OCI-LY7 (cell line): Measurements from ENCODE around the gene CHST8. TPM values are rescaled to one million over a fixed set of nuclear protein-coding genes. Genes with fewer than 3 reads are reported as not detected.

Source experiments
- BruUV-seq: library from RNA; stranded (reverse); fragments of 400-500 nt; replicated peaks from 2 replicates; lab custom pipeline; 2021; lab: Mats Ljungman, UMichigan
- CTCF ChIA-PET: fragments of 300-600 bp; sonication (Branson Sonifier 250); formaldehyde crosslinking; loops from one replicate; lab custom pipeline; 2022; ENCODE audit warnings: antibody characterized with exemption; ENCODE audit not compliant: unreplicated experiment; lab: Charles Lee
- POLR2A ChIA-PET: fragments of 300-600 bp; sonication (Branson Sonifier 250); formaldehyde crosslinking; loops from one replicate; lab custom pipeline; 2022; ENCODE audit warnings: antibody characterized with exemption; lab: Charles Lee
- DNase-seq: peaks from one replicate; pipeline ENCODE4 v3.0.0-alpha.2; 2015; ENCODE audit warnings: low spot score
- H2AFZ ChIP-seq: fragments of 200-600 bp; sonication (generic), shearing (Covaris generic); 2 replicates; pipeline ENCODE4 v1.6.1; 2014; ENCODE audit warnings: mild to moderate bottlenecking, antibody characterized with exemption, low read length, moderate library complexity
- H3K27ac ChIP-seq: fragments of 200-600 bp; sonication (generic); 2 replicates; pipeline ENCODE4 v1.5.1; 2014; ENCODE audit warnings: mixed run types, low read depth, mild to moderate bottlenecking, moderate library complexity, low read length, inconsistent platforms; ENCODE audit not compliant: poor library complexity, severe bottlenecking
- H3K36me3 ChIP-seq: fragments of 200-600 bp; sonication (generic); 2 replicates; pipeline ENCODE4 v1.6.1; 2014; ENCODE audit warnings: mild to moderate bottlenecking, antibody characterized with exemption, low read length, moderate library complexity, mixed read lengths; ENCODE audit not compliant: insufficient read depth
- H3K4me1 ChIP-seq: fragments of 200-600 bp; sonication (generic); 2 replicates; pipeline ENCODE4 v1.5.1; 2014; ENCODE audit warnings: mild to moderate bottlenecking, low read length; ENCODE audit not compliant: insufficient read depth, poor library complexity, severe bottlenecking
- H3K4me2 ChIP-seq: fragments of 200-600 bp; sonication (generic); 2 replicates; pipeline ENCODE4 v1.6.1; 2014; ENCODE audit warnings: mild to moderate bottlenecking, low read length
- H3K4me3 ChIP-seq: fragments of 200-600 bp; sonication (generic); 2 replicates; pipeline ENCODE4 v1.5.1; 2014; ENCODE audit warnings: mild to moderate bottlenecking, low read depth, low read length; ENCODE audit not compliant: poor library complexity, severe bottlenecking
- H3K79me2 ChIP-seq: fragments of 200-600 bp; sonication (generic); 2 replicates; pipeline ENCODE4 v1.6.1; 2016; ENCODE audit warnings: low read depth, mild to moderate bottlenecking, low read length, moderate library complexity, mixed read lengths; ENCODE audit not compliant: insufficient read depth
- H3K9me2 ChIP-seq: fragments of 200-600 bp; sonication (generic); 2 replicates; pipeline ENCODE4 v1.6.1; 2016; ENCODE audit warnings: mild to moderate bottlenecking, low read length, mixed read lengths; ENCODE audit not compliant: insufficient read depth
- H3K9me3 ChIP-seq: fragments of 200-600 bp; sonication (generic); 2 replicates; pipeline ENCODE4 v1.6.1; 2014; ENCODE audit warnings: mild to moderate bottlenecking, mixed run types, low read length, mixed read lengths
- H4K20me1 ChIP-seq: fragments of 200-600 bp; sonication (generic); 2 replicates; pipeline ENCODE4 v1.6.1; 2014; ENCODE audit warnings: mild to moderate bottlenecking, antibody characterized with exemption, low read length, moderate library complexity, mixed read lengths; ENCODE audit not compliant: insufficient read depth
- EZH2phosphoT487 ChIP-seq: fragments of 200-600 bp; sonication (generic); IDR thresholded peaks from 2 replicates; pipeline ENCODE4 v1.6.1; 2018; ENCODE audit warnings: low read depth, borderline replicate concordance, mild to moderate bottlenecking, mixed run types, antibody characterized with exemption, low read length, moderate library complexity, mixed read lengths
- intact Hi-C: fragments of 100-400 bp; cut with micrococcal nuclease; formaldehyde crosslinking; loops from one replicate; pipeline ENCODE4 v1.10.0; 2022; ENCODE audit not compliant: unreplicated experiment
- total RNA-seq, 2 experiments: library from RNA; depleted of rRNA in 1 of 2; stranded (reverse); fragments of >200 nt in 1 of 2; shearing (Covaris generic) in 1 of 2; gene quantifications; 2 replicates each; pipeline ENCODE4 v1.2.3, GENCODE V29; 2014 to 2022
- TF ChIP-seq, protein P1 (sequence below): fragments of 200-600 bp; sonication (generic); conservative IDR thresholded peaks from 2 replicates; pipeline ENCODE4 v1.5.1; 2014; ENCODE audit warnings: mild to moderate bottlenecking, antibody characterized with exemption, low read length, moderate library complexity, mixed read lengths

Gene CHST8
- total RNA-seq, 2 experiments from 2014 or later: not detected

DNA sequence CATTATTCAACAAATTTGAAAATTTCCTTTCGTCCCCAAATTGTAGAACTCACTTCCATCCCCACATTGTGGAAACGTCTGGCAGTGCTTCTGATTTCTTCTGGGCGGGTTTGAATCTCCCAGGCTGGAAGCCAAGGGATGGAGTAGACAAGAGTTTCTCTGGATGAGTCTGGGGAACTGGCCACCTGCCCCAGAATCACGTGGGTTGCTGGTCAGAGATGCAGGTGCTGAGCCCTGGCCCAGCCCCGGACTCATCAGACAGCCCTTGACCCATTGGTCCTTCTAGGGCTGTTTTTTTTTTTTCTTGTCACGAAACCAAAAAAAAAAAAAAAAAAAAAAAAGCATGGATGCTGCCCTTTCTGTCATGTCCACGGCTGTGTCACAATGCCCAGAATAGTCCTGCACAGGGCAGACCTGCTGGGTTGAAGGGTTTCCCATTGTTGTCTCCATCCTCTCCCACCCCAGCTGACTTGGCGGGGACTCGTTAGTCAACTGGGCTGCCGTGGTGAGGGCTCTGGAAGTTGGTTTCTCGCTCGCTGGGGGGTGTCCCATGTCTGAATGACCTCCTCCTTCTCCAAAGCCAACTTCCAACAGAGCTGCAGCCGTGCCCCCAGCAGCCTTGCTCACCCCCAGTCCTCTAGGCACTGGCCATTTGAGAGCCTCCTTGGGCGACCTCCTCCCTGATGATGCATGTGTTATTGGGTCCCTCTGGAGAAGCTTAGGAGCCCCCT lies 12.8 kb downstream of the CHST8 start:
- intact Hi-C loops: no loop called here
- CTCF ChIA-PET: no interaction called here
- Histone ChIP-seq H3K4me3 (no peak overlapping the region), H3K4me1 (no peaks in the 10 kb centered on the region), H3K9me3 (no peaks in the 10 kb centered on the region), H3K27ac (no peak overlapping the region), H3K79me2 (no peaks in the 10 kb centered on the region), H4K20me1 (no peaks in the 10 kb centered on the region), H3K9me2 (no peaks in the 10 kb centered on the region), H3K36me3 (no peaks in the 10 kb centered on the region), H2AFZ (no peak overlapping the region), H3K4me2 (no peak overlapping the region)
- POLR2A ChIA-PET: no interaction called here
- no peak for DNase-seq
- TF ChIP-seq EZH2phosphoT487: no peak
- TF ChIP-seq, protein P1, sequence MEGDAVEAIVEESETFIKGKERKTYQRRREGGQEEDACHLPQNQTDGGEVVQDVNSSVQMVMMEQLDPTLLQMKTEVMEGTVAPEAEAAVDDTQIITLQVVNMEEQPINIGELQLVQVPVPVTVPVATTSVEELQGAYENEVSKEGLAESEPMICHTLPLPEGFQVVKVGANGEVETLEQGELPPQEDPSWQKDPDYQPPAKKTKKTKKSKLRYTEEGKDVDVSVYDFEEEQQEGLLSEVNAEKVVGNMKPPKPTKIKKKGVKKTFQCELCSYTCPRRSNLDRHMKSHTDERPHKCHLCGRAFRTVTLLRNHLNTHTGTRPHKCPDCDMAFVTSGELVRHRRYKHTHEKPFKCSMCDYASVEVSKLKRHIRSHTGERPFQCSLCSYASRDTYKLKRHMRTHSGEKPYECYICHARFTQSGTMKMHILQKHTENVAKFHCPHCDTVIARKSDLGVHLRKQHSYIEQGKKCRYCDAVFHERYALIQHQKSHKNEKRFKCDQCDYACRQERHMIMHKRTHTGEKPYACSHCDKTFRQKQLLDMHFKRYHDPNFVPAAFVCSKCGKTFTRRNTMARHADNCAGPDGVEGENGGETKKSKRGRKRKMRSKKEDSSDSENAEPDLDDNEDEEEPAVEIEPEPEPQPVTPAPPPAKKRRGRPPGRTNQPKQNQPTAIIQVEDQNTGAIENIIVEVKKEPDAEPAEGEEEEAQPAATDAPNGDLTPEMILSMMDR: no peak
- BruUV-seq: no TSS peak

DNA sequence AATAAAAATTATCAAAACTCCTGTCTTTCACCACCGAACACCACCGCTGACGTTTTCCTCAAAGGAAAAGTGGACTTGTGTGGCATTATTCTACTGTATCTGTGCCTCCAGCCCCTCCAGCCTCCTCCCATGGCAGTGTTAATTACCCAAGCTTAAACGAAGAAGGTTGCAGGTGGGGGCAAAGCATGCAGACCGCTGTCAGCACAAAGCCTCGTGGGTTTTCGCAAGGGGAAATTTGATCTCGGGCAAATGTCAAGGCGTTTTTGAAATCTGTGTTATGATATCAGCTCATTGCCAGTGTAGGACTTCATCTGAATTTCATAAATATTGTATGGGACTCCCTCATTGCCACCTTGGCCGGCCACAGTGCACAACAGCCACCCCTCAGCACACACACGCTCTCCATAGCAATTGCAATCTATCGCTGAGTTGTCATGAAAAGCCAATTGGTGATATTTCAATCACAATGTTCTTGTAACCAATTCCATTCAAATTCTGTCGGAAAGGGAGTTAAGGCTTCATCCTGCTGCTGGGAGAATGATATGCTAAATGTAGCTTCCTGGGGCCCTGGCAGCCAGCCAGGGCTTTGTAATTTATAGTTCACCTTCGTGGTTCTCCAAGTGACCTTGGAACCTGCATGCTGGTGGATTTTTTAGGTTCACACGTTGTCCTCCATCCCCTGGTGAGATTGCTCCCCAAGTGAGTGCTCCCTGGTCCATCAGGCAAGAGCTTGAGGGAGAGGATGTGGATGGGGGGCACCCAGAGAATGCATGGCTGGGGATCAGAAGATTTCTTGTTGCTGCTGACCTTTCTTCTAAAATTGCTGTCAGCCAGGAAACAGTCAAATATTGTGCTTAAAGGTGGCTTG lies 16.6 kb downstream of the CHST8 start:
- Histone ChIP-seq H3K4me2 (no peak overlapping the region), H4K20me1 (no peaks in the 10 kb centered on the region), H3K9me3 (no peaks in the 10 kb centered on the region), H3K27ac (no peak overlapping the region), H2AFZ (no peak overlapping the region), H3K9me2 (no peaks in the 10 kb centered on the region), H3K4me1 (no peaks in the 10 kb centered on the region), H3K4me3 (no peak overlapping the region), H3K36me3 (no peaks in the 10 kb centered on the region), H3K79me2 (no peaks in the 10 kb centered on the region)
- intact Hi-C loops: no loop called here
- ChIA-PET POLR2A (interaction anchor here (0.5 kb wide), 1 partner anchor 974 kb away, joined by 3 read pairs; no protein-coding TSS in a partner anchor), CTCF (no interaction called here)
- no TSS peak for BruUV-seq
- no peak for TF ChIP-seq EZH2phosphoT487
- TF ChIP-seq, protein P1: no peak
- no peak for DNase-seq
